Thoracic aorta (tissue), 2 donors: Measurements from ENCODE around the gene AUTS2. TPM values are rescaled to one million over a fixed set of nuclear protein-coding genes. Genes with fewer than 3 reads are reported as not detected.

ENCODE experiments used
- ATAC-seq: fragments of 150-250 bp; one replicate; pipeline ENCODE4 v1.8.0; 2017; ENCODE audit warnings: low read depth; ENCODE audit not compliant: insufficient number of reproducible peaks, low FRiP score
- DNase-seq: peaks from one replicate; pipeline ENCODE4 v3.0.0-alpha.2; 2020; ENCODE audit warnings: low spot score
- H3K27ac ChIP-seq, 2 donors: fragments of 200-600 bp; sonication (generic); 1 replicate in 1 of 2; 2 replicates in 1 of 2; pipeline ENCODE4 v1.5.1; 2016; ENCODE audit warnings: mild to moderate bottlenecking in 2 of 2, moderate library complexity in 2 of 2
- H3K27me3 ChIP-seq: fragments of 200-600 bp; sonication (generic); replicated peaks from 2 replicates; pipeline ENCODE4 v1.6.0; 2016; ENCODE audit warnings: mild to moderate bottlenecking; ENCODE audit not compliant: insufficient read depth
- H3K36me3 ChIP-seq: fragments of 200-600 bp; sonication (generic); one replicate; pipeline ENCODE4 v1.5.1; 2016
- H3K4me1 ChIP-seq, 2 donors: fragments of 200-600 bp; sonication (generic); 1 replicate in 1 of 2; 2 replicates in 1 of 2; pipeline versions ENCODE4 v1.5.1 to v1.6.0; 2016; ENCODE audit warnings: low read depth in 2 of 2, mild to moderate bottlenecking in 1 of 2; ENCODE audit not compliant: control insufficient read depth in 1 of 2
- H3K4me3 ChIP-seq: fragments of 200-600 bp; sonication (generic); 2 replicates; pipeline ENCODE4 v1.5.1; 2016; ENCODE audit warnings: mild to moderate bottlenecking
- H3K9me3 ChIP-seq: fragments of 200-600 bp; sonication (generic); 2 replicates; pipeline ENCODE4 v1.5.1; 2016
- total RNA-seq, 2 donors: library from RNA; depleted of rRNA; stranded (reverse); fragments of >200 nt; gene quantifications; one replicate each; pipeline versions ENCODE4 v1.1.0 to v1.2.3, GENCODE V29; 2016
- TF ChIP-seq, protein P1 (sequence below): fragments of 200-600 bp; sonication (generic); IDR thresholded peaks from one replicate; pipeline ENCODE4 v1.5.1; 2019; ENCODE audit warnings: antibody characterized with exemption

The AUTS2 gene
- total RNA-seq, 2 donors from 2014 or later, result 49.4 to 101 TPM

- TF ChIP-seq, protein P1, sequence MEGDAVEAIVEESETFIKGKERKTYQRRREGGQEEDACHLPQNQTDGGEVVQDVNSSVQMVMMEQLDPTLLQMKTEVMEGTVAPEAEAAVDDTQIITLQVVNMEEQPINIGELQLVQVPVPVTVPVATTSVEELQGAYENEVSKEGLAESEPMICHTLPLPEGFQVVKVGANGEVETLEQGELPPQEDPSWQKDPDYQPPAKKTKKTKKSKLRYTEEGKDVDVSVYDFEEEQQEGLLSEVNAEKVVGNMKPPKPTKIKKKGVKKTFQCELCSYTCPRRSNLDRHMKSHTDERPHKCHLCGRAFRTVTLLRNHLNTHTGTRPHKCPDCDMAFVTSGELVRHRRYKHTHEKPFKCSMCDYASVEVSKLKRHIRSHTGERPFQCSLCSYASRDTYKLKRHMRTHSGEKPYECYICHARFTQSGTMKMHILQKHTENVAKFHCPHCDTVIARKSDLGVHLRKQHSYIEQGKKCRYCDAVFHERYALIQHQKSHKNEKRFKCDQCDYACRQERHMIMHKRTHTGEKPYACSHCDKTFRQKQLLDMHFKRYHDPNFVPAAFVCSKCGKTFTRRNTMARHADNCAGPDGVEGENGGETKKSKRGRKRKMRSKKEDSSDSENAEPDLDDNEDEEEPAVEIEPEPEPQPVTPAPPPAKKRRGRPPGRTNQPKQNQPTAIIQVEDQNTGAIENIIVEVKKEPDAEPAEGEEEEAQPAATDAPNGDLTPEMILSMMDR, result no peak
- ATAC-seq (no peak), DNase-seq (no peak)
- Histone ChIP-seq H3K36me3 (no peaks in the 10 kb centered on the region), H3K27ac (no peak overlapping the region), H3K27me3 (no peaks in the 10 kb centered on the region), H3K4me3 (no peak overlapping the region), H3K4me1 (no peaks in the 10 kb centered on the region), H3K9me3 (no peaks in the 10 kb centered on the region)
Observed at GRCh38 chr7:70113536-70113935, 515.3 kb downstream of the AUTS2 start.

DNA sequence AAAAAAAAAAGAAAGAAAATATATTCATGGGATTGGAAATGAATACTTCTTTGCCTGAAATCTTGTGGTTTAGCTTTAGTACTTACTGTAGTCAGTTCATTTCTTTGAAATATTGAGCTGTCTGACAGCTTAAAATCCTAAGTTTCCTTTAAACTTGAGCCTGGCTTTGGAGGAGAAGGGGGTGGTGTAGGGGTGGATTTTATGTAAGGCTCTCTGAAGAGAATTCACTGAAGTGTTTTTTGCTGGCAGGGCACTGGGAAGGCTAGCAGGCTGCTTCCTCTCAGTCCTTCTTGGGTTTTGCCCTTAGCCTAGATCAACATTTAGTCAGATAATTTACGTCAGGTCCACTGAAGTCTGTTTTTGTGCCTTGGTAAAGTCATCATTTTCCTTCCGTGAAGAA is 516.5 kb downstream of the AUTS2 start:
- Histone ChIP-seq H3K4me1 (no peaks in the 10 kb centered on the region), H3K27ac (no peak overlapping the region), H3K9me3 (no peaks in the 10 kb centered on the region), H3K36me3 (no peaks in the 10 kb centered on the region), H3K4me3 (no peak overlapping the region), H3K27me3 (no peaks in the 10 kb centered on the region)
- DNase-seq (no peak), ATAC-seq (no peak)
- TF ChIP-seq, protein P1, result no peak

GRCh38 chr7:70116244-70116643 is 518.0 kb downstream of the AUTS2 start:
- no peaks in the 10 kb centered on the region for H3K4me1 ChIP-seq
- ATAC-seq, result no peak
- DNase-seq, result no peak
- no peak overlapping the region for H3K27ac ChIP-seq
- H3K9me3 ChIP-seq, result peaks cover 4% of the 10 kb centered on the region
- TF ChIP-seq, protein P1, result no peak
- no peaks in the 10 kb centered on the region for H3K36me3 ChIP-seq
- H3K4me3 ChIP-seq, result no peak overlapping the region
- no peaks in the 10 kb centered on the region for H3K27me3 ChIP-seq

DNA sequence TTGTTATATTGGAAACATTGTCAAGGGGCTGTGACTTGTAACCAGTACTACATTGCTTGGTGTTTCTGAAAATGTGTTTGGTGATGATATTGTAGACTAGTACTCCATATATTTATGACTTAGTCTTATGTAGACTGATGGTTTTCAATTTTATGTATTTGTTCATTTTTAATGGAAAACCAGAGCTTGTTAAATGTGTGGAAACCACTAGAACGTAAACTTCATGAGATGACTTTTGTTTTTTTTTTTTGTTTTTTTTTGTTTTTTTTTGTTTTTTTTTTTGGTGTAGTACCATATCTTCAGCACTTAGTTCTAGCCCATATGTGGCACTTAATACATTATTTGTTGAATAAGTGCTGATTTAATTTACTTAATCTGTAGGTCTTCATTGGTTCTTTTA is 518.6 kb downstream of the AUTS2 start:
- DNase-seq, result no peak
- peaks cover 5% of the 10 kb centered on the region for H3K9me3 ChIP-seq
- H3K4me3 ChIP-seq, result no peak overlapping the region
- TF ChIP-seq, protein P1, result no peak
- no peaks in the 10 kb centered on the region for H3K36me3 ChIP-seq
- no peak for ATAC-seq
- no peak overlapping the region for H3K27ac ChIP-seq
- no peaks in the 10 kb centered on the region for H3K4me1 ChIP-seq
- H3K27me3 ChIP-seq, result no peaks in the 10 kb centered on the region

DNA sequence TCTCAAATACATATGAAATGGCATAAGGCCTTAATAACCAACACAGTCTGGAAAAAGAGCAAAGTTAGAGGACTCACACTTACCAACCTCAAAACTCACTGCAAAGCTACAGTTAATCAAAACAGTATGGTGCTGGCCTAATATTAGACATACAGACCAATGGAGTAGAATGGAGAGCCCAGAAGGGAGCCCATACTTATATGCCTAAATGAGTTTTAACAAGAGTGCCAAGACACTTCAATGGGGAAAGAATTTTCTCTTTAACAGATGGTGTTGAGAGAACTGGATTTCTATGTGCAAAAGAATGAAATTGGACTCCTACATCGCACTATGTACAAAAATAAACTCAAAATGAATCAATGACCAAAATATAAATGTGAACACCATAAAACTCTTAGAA is 522.6 kb downstream of the AUTS2 start:
- H3K36me3 ChIP-seq, result no peaks in the 10 kb centered on the region

More for the DNA sequence above, 522.6 kb downstream of the AUTS2 start:
- Histone ChIP-seq H3K4me3 (no peak overlapping the region), H3K27me3 (no peaks in the 10 kb centered on the region), H3K27ac (no peak overlapping the region), H3K9me3 (peaks cover 17% of the 10 kb centered on the region), H3K4me1 (no peaks in the 10 kb centered on the region)
- TF ChIP-seq, protein P1, result no peak
- no peak for ATAC-seq
- DNase-seq, result no peak
